Gastroesophageal sphincter (tissue), 4 donors: Measurements from ENCODE around the gene STXBP4. TPM values are rescaled to one million over a fixed set of nuclear protein-coding genes. Genes with fewer than 3 reads are reported as not detected.

Experiments used
- ATAC-seq: fragments of 150-250 bp; one replicate; pipeline ENCODE4 v1.9.1; 2016; ENCODE audit warnings: mild to moderate bottlenecking, moderate library complexity
- H3K27ac ChIP-seq, 4 donors: fragments of 200-600 bp; sonication (generic) in 3 of 4; 1 replicate in 3 of 4; 2 replicates in 1 of 4; pipeline ENCODE4 v1.5.1; 2016 to 2019
- H3K27me3 ChIP-seq: fragments of 200-600 bp; sonication (generic); one replicate; pipeline ENCODE4 v1.5.1; 2019
- H3K36me3 ChIP-seq, 2 donors: fragments of 200-600 bp; sonication (generic); one replicate each; pipeline ENCODE4 v1.5.1; 2019; ENCODE audit warnings: control low read depth in 1 of 2
- H3K4me1 ChIP-seq, 3 donors: fragments of 200-600 bp; sonication (generic); 1 replicate in 2 of 3; 2 replicates in 1 of 3; pipeline ENCODE4 v1.5.1; 2016 to 2019; ENCODE audit warnings: control low read depth in 2 of 3
- H3K4me3 ChIP-seq, 2 donors: fragments of 200-600 bp; sonication (generic); one replicate each; pipeline ENCODE4 v1.5.1; 2019; ENCODE audit warnings: mild to moderate bottlenecking in 1 of 2, moderate library complexity in 1 of 2
- H3K9me3 ChIP-seq, 3 donors: fragments of 200-600 bp; sonication (generic); one replicate each; pipeline ENCODE4 v1.5.1; 2017 to 2019; ENCODE audit warnings: control low read depth in 2 of 3
- CTCF ChIP-seq, 4 experiments: fragments of 200-600 bp in 2 of 4; fragments of 450-650 bp in 2 of 4; sonication (generic) in 1 of 4; IDR thresholded peaks; one replicate each; pipeline ENCODE4 v1.5.1; 2017 to 2019; ENCODE audit warnings: antibody characterized with exemption in 4 of 4, mild to moderate bottlenecking in 2 of 4, moderate library complexity in 2 of 4
- EP300 ChIP-seq: sonication (generic); formaldehyde crosslinking; IDR thresholded peaks from one replicate; pipeline ENCODE4 v1.6.1; 2017; ENCODE audit warnings: antibody characterized with exemption, mild to moderate bottlenecking
- POLR2A ChIP-seq, 2 donors: fragments of 450-650 bp; IDR thresholded peaks; one replicate each; pipeline ENCODE4 v1.6.1; 2017; ENCODE audit warnings: antibody characterized with exemption in 2 of 2, mild to moderate bottlenecking in 2 of 2, moderate library complexity in 1 of 2
- POLR2AphosphoS5 ChIP-seq: sonication (generic); formaldehyde crosslinking; IDR thresholded peaks from one replicate; pipeline ENCODE4 v1.6.1; 2017; ENCODE audit warnings: antibody characterized with exemption
- WGBS, 2 donors: methylation state at CpG; one replicate each; pipeline ENCODE4 v1.1.5; 2018; ENCODE audit warnings: low coverage in 1 of 2; 5-methylcytosine and 5-hydroxymethylcytosine counted together
- total RNA-seq, 4 donors: library from RNA; depleted of rRNA; stranded (reverse); fragments of >200 nt; gene quantifications; one replicate each; pipeline ENCODE4 v1.1.0, GENCODE V29; 2016

STXBP4 gene
- total RNA-seq, 4 donors from 2014 or later: 12.2 to 29.7 (median 16.2) TPM

GRCh38 chr17:54990118-54990517 is 21.6 kb downstream of the STXBP4 start:
- ATAC-seq: no peak
- Histone ChIP-seq H3K4me1 (no peaks in the 10 kb centered on the region), H3K4me3 (no peak overlapping the region), H3K27me3 (no peaks in the 10 kb centered on the region), H3K36me3 (peaks cover 0 to 34% of the 10 kb centered on the region in 2 donors), H3K9me3 (no peaks in the 10 kb centered on the region), H3K27ac (no peak overlapping the region)
- TF ChIP-seq CTCF (IDR thresholded peaks at IDR 0.05): no peak
- no peak for TF ChIP-seq POLR2AphosphoS5
- no peak for TF ChIP-seq EP300
- no peak for TF ChIP-seq POLR2A (IDR thresholded peaks at IDR 0.05)
- 100% methylated on average over 1 of the region's 4 CpGs for WGBS, 2 donors

DNA sequence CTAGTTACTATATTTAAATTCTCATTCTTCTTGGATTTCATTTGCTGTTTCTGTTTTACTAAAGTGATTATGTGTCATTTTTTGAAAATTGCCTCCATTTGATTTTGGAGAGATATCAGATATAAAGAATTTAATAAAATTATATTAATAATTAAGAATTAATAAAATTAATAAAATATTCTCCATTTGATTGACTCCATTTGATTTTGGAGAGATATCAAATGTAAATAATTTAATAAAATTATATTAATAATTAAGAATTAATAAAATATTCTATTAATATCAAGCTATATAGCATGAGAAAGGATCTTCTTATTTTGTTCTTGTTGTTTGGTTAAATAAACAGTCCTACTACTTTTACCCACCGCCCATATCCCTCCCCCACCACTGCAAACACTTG is 23.0 kb downstream of the STXBP4 start:
- Histone ChIP-seq H3K36me3 (peaks cover 0 to 30% of the 10 kb centered on the region in 2 donors), H3K4me3 (no peak overlapping the region), H3K9me3 (no peaks in the 10 kb centered on the region), H3K4me1 (no peaks in the 10 kb centered on the region), H3K27ac (no peak overlapping the region), H3K27me3 (no peaks in the 10 kb centered on the region)
- TF ChIP-seq EP300 (no peak), POLR2A (IDR thresholded peaks at IDR 0.05) (no peak), CTCF (IDR thresholded peaks at IDR 0.05) (no peak), POLR2AphosphoS5 (no peak)
- no peak for ATAC-seq
- WGBS, 2 donors: 0 to 92% methylated on average over 1 of the region's 1 CpG

- peak; percentile 46 to 64 (median 58) for TF ChIP-seq CTCF (IDR thresholded peaks at IDR 0.05)
- no peak for TF ChIP-seq POLR2A (IDR thresholded peaks at IDR 0.05)
- Histone ChIP-seq H3K27me3 (no peaks in the 10 kb centered on the region), H3K4me1 (peaks cover 0 to 5% (median 0%) of the 10 kb centered on the region in 3 donors), H3K27ac (no peak overlapping the region), H3K4me3 (no peak overlapping the region), H3K9me3 (no peaks in the 10 kb centered on the region), H3K36me3 (peaks cover 0 to 25% of the 10 kb centered on the region in 2 donors)
- no peak for ATAC-seq
- WGBS, 2 donors: 90 to 93% methylated on average over 4 to 8 of the region's 8 CpGs
These were observed 24.5 kb downstream of the STXBP4 start for GRCh38 chr17:54992797-54993639.

GRCh38 chr17:54996441-54996840 is 27.9 kb downstream of the STXBP4 start:
- no peak for TF ChIP-seq EP300
- no peak for TF ChIP-seq POLR2A (IDR thresholded peaks at IDR 0.05)
- TF ChIP-seq CTCF (IDR thresholded peaks at IDR 0.05): no peak
- no peak for TF ChIP-seq POLR2AphosphoS5
- ATAC-seq: no peak
- Histone ChIP-seq H3K4me1 (peaks cover 0 to 5% (median 0%) of the 10 kb centered on the region in 3 donors), H3K4me3 (no peak overlapping the region), H3K27me3 (no peaks in the 10 kb centered on the region), H3K9me3 (no peaks in the 10 kb centered on the region), H3K36me3 (peaks cover 0 to 33% of the 10 kb centered on the region in 2 donors), H3K27ac (no peak overlapping the region)
- 81 to 82% methylated on average over 1 of the region's 1 CpG for WGBS, 2 donors

DNA sequence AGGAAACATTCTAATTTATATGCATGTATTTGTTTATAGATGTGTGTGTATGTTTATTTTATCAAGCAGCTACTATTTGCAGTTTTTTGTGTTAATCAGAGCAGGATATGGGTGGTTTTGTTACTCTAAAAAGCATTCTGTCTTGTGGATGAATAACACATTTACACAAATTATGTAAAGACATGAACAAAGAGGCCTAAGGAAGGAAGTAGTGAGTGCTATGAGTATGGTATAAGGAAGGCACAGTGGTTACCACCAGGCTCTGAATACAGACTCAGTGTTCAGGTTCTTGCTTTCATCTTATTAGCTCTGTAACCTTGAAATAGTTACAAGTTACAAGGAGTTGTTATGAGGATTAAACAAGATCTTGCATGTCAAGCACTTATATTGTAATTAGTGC is 33.9 kb downstream of the STXBP4 start:
- ATAC-seq: no peak
- Histone ChIP-seq H3K27ac (no peak overlapping the region), H3K27me3 (no peaks in the 10 kb centered on the region), H3K4me1 (no peaks in the 10 kb centered on the region), H3K4me3 (no peak overlapping the region), H3K9me3 (no peaks in the 10 kb centered on the region), H3K36me3 (peaks cover 0 to 43% of the 10 kb centered on the region in 2 donors)
- no peak for TF ChIP-seq POLR2AphosphoS5
- no peak for TF ChIP-seq CTCF (IDR thresholded peaks at IDR 0.05)
- no peak for TF ChIP-seq EP300
- TF ChIP-seq POLR2A (IDR thresholded peaks at IDR 0.05): no peak
